H1 (cell line): ENCODE data around the gene CTCF. TPM values are rescaled to one million over a fixed set of nuclear protein-coding genes. Genes with fewer than 3 reads are reported as not detected.

Source experiments
- CHD1 ChIP-seq: IDR thresholded peaks from 2 replicates; pipeline ENCODE4 v1.6.1; 2012; ENCODE audit warnings: low read depth, low read length, improper control_type of control experiment
- CREB1 ChIP-seq: IDR thresholded peaks from 2 replicates; pipeline ENCODE4 v1.6.1; 2012; ENCODE audit warnings: inconsistent platforms
- E2F6 ChIP-seq: IDR thresholded peaks from 2 replicates; pipeline ENCODE4 v1.6.1; 2012; ENCODE audit warnings: inconsistent platforms
- EGR1 ChIP-seq: IDR thresholded peaks from 2 replicates; pipeline ENCODE4 v1.6.1; 2011; ENCODE audit warnings: low read depth, low read length, borderline replicate concordance
- FOSL1 ChIP-seq: IDR thresholded peaks from 2 replicates; pipeline ENCODE4 v1.6.1; 2011; ENCODE audit warnings: mild to moderate bottlenecking, low read depth, low read length, moderate library complexity; ENCODE audit not compliant: insufficient read depth
- MAX ChIP-seq: IDR thresholded peaks from 2 replicates; pipeline ENCODE4 v1.6.1; 2012; ENCODE audit warnings: inconsistent platforms
- RAD21 ChIP-seq, 2 experiments: IDR thresholded peaks in 1 of 2; conservative IDR thresholded peaks in 1 of 2; 2 replicates each; pipeline ENCODE4 v1.6.1; 2011; ENCODE audit warnings: low read depth in 2 of 2, low read length in 2 of 2, improper control_type of control experiment in 1 of 2, inconsistent platforms in 1 of 2, mild to moderate bottlenecking in 1 of 2, moderate library complexity in 1 of 2
- RBBP5 ChIP-seq: IDR thresholded peaks from 2 replicates; pipeline ENCODE4 v1.7.1; 2012; ENCODE audit warnings: low read depth, mild to moderate bottlenecking, inconsistent platforms, low read length, moderate library complexity, borderline replicate concordance
- RXRA ChIP-seq: IDR thresholded peaks from 2 replicates; pipeline ENCODE4 v1.6.1; 2011; ENCODE audit warnings: low read depth, mild to moderate bottlenecking, low read length, moderate library complexity; ENCODE audit not compliant: insufficient read depth
- SIN3A ChIP-seq, 2 experiments: IDR thresholded peaks in 1 of 2; conservative IDR thresholded peaks in 1 of 2; 2 replicates each; pipeline ENCODE4 v1.6.1; 2011 to 2012; ENCODE audit warnings: low read length in 2 of 2, improper control_type of control experiment in 1 of 2, low read depth in 1 of 2, mild to moderate bottlenecking in 1 of 2
- SP1 ChIP-seq: IDR thresholded peaks from 2 replicates; pipeline ENCODE4 v1.6.1; 2011; ENCODE audit warnings: low read depth, low read length
- SUZ12 ChIP-seq: fragments of 200-600 bp; sonication (generic); IDR thresholded peaks from 2 replicates; pipeline ENCODE4 v1.6.1; 2012; ENCODE audit warnings: mild to moderate bottlenecking, inconsistent platforms, low read length, moderate library complexity, mixed read lengths
- polyA plus RNA-seq, 7 experiments: library from polyadenylated mRNA; depleted of rRNA in 3 of 7; stranded (reverse) in 5 of 7; unstranded in 2 of 7; fragments of >200 nt in 5 of 7; fragments of 200-250 nt in 2 of 7; gene quantifications; 1 replicate in 5 of 7; 2 replicates in 1 of 7; 4 replicates in 1 of 7; pipeline versions ENCODE4 v1.2.1 to v1.2.3, GENCODE V29; 2011 to 2013; ENCODE audit warnings: missing spikeins in 2 of 7, mixed read lengths in 2 of 7
- total RNA-seq: library from RNA; stranded (reverse); fragmentation: NEBNext Ultra II Directional; extraction: Animal tissue kit (Norgen Biotek cat#: 25700); gene quantifications from 2 replicates; pipeline ENCODE4 v1.2.1, GENCODE V29; 2021
- TF ChIP-seq, protein P1 (sequence below): IDR thresholded peaks from 2 replicates; pipeline ENCODE4 v1.6.1; 2012; ENCODE audit warnings: low read length, inconsistent platforms
- TF ChIP-seq, protein P2 (sequence below): IDR thresholded peaks from 2 replicates; pipeline ENCODE4 v1.6.1; 2011; ENCODE audit warnings: low read depth, mild to moderate bottlenecking, low read length; ENCODE audit not compliant: insufficient read depth

CTCF gene
- total and polyA plus RNA-seq, 2 of the 8 experiments (the other 6 are each of a cell fraction or from before 2014, with no cell fraction given) = 32.4 to 66.0 TPM

- TF ChIP-seq SUZ12 = peak; percentile 57; the same call in 1 of the 2 replicates
- TF ChIP-seq E2F6 = peak; percentile 81
- no peak for TF ChIP-seq RXRA
- TF ChIP-seq SIN3A (conservative IDR thresholded peaks at IDR 0.05 in 1 of 2, IDR thresholded peaks at IDR 0.05 in 1 of 2; ENCODE audit: low read depth in 1 of 2, low read length in 2 of 2) = peak; percentile 54 to 81; a peak in 2 of 4 replicates
- TF ChIP-seq SP1 = 0 out of 2 replicates have a peak, but pooled peaks have one; percentile 35
- TF ChIP-seq, protein P1, sequence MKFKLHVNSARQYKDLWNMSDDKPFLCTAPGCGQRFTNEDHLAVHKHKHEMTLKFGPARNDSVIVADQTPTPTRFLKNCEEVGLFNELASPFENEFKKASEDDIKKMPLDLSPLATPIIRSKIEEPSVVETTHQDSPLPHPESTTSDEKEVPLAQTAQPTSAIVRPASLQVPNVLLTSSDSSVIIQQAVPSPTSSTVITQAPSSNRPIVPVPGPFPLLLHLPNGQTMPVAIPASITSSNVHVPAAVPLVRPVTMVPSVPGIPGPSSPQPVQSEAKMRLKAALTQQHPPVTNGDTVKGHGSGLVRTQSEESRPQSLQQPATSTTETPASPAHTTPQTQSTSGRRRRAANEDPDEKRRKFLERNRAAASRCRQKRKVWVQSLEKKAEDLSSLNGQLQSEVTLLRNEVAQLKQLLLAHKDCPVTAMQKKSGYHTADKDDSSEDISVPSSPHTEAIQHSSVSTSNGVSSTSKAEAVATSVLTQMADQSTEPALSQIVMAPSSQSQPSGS = no peak
- TF ChIP-seq EGR1 = no peak
- TF ChIP-seq FOSL1 = no peak
- no peak for TF ChIP-seq RAD21 (IDR thresholded peaks at IDR 0.05 in 1 of 2, conservative IDR thresholded peaks at IDR 0.05 in 1 of 2; ENCODE audit: low read depth in 2 of 2, low read length in 2 of 2)
- TF ChIP-seq, protein P2, sequence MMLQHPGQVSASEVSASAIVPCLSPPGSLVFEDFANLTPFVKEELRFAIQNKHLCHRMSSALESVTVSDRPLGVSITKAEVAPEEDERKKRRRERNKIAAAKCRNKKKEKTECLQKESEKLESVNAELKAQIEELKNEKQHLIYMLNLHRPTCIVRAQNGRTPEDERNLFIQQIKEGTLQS = peak; percentile 77; the same call in 1 of the 2 replicates
- no peak for TF ChIP-seq CHD1
- peak; percentile 96 for TF ChIP-seq CREB1
- TF ChIP-seq MAX = peak; percentile 52; the same call in 1 of the 2 replicates
- no peak; the same call in 1 of the 2 replicates for TF ChIP-seq RBBP5
Measured at GRCh38 chr16:67561824-67562525, 351 bp upstream of the CTCF start (continued).
